GM12878 (cell line): Measurements from ENCODE around the gene PRRX1. TPM values are rescaled to one million over a fixed set of nuclear protein-coding genes. Genes with fewer than 3 reads are reported as not detected.

Experiments used
- ATAC-seq: fragments of 200-7000 bp; cut with Tn5 transposase; 3 replicates; pipeline ENCODE4 v1.9.1; 2020; ENCODE audit warnings: mild to moderate bottlenecking, moderate library complexity
- BruUV-seq: library from RNA; stranded (reverse); fragments of 400-500 nt; replicated peaks from 2 replicates; lab custom pipeline; 2021; lab: Mats Ljungman, UMichigan
- CTCF ChIA-PET: fragments of 300-600 bp; sonication (Branson Sonifier 250); formaldehyde crosslinking; extraction: SDS; loops from one replicate; lab custom pipeline; 2021; ENCODE audit warnings: inconsistent platforms; lab: Yijun Ruan, JAX
- POLR2A ChIA-PET: fragments of 350-600 bp; formaldehyde crosslinking; extraction: SDS; loops from one replicate; lab custom pipeline; 2021; ENCODE audit warnings: inconsistent platforms; lab: Charles Lee
- RAD21 ChIA-PET: fragments of 300-600 bp; sonication (Branson Sonifier 250); formaldehyde crosslinking; loops from one replicate; lab custom pipeline; 2023; ENCODE audit warnings: antibody characterized with exemption; ENCODE audit not compliant: unreplicated experiment; lab: Charles Lee
- SMC1A ChIA-PET: fragments of 300-600 bp; sonication (Branson Sonifier 250); formaldehyde crosslinking; loops from one replicate; lab custom pipeline; 2023; ENCODE audit not compliant: unreplicated experiment, uncharacterized antibody; lab: Charles Lee
- DNase-seq: peaks from one replicate; pipeline ENCODE4 v3.0.0-alpha.2; 2011; ENCODE audit warnings: low read depth, low spot score
- FAIRE-seq: peaks from 3 replicates; lab custom pipeline; 2011; peaks lifted over from hg19 to GRCh38; lab: Jason Lieb, UNC
- H2AFZ ChIP-seq: 2 replicates; pipeline ENCODE4 v1.6.0; 2011; ENCODE audit warnings: low read depth, low read length, control low read depth; ENCODE audit not compliant: control insufficient read depth
- H3K27ac ChIP-seq: 2 replicates; pipeline ENCODE4 v1.5.1; 2011; ENCODE audit warnings: control low read depth; ENCODE audit not compliant: control insufficient read depth, insufficient read depth
- H3K27me3 ChIP-seq, 2 experiments: replicated peaks in 1 of 2; 2 replicates each; pipeline versions ENCODE4 v1.6.0 to v1.6.1; 2011; ENCODE audit warnings: low read length in 1 of 2; ENCODE audit not compliant: control insufficient read depth in 2 of 2, insufficient read depth in 2 of 2
- H3K36me3 ChIP-seq, 2 experiments: 2 replicates each; pipeline ENCODE4 v1.5.1; 2011; ENCODE audit warnings: low read length in 1 of 2; ENCODE audit not compliant: control insufficient read depth in 2 of 2, insufficient read depth in 2 of 2
- H3K4me1 ChIP-seq: 2 replicates; pipeline ENCODE4 v1.6.1; 2011; ENCODE audit warnings: mild to moderate bottlenecking, low read length, moderate library complexity, mixed read lengths; ENCODE audit not compliant: control insufficient read depth, insufficient read depth
- H3K4me2 ChIP-seq: 2 replicates; pipeline ENCODE4 v1.6.0; 2011; ENCODE audit warnings: control low read depth; ENCODE audit not compliant: control insufficient read depth, insufficient read depth
- H3K4me3 ChIP-seq: fragments of 200-600 bp; sonication (generic); 2 replicates; pipeline ENCODE4 v1.5.1; 2016
- H3K79me2 ChIP-seq: 2 replicates; pipeline ENCODE4 v1.6.0; 2011; ENCODE audit warnings: low read length; ENCODE audit not compliant: control insufficient read depth, insufficient read depth
- H3K9ac ChIP-seq: 2 replicates; pipeline ENCODE4 v1.8.0; 2011; ENCODE audit warnings: low read length, control low read depth, mixed read lengths; ENCODE audit not compliant: control insufficient read depth, insufficient read depth
- H3K9me3 ChIP-seq: replicated peaks from 3 replicates; pipeline ENCODE4 v1.5.1; 2011; ENCODE audit warnings: mild to moderate bottlenecking, low read length; ENCODE audit not compliant: control insufficient read depth, insufficient read depth
- H4K20me1 ChIP-seq: 2 replicates; pipeline ENCODE4 v1.6.0; 2011; ENCODE audit not compliant: control insufficient read depth, insufficient read depth
- CHD1 ChIP-seq: IDR thresholded peaks from 2 replicates; pipeline ENCODE4 v1.6.1; 2012; ENCODE audit warnings: low read depth, low read length, improper control_type of control experiment
- ESRRA ChIP-seq: IDR thresholded peaks from 2 replicates; pipeline ENCODE4 v1.6.1; 2012; ENCODE audit warnings: mild to moderate bottlenecking, low read length, improper control_type of control experiment
- IKZF1 ChIP-seq: fragments of 450-650 bp; conservative IDR thresholded peaks from 2 replicates; pipeline ENCODE4 v1.6.1; 2017; ENCODE audit warnings: antibody characterized with exemption, mild to moderate bottlenecking
- JUNB ChIP-seq: IDR thresholded peaks from 2 replicates; pipeline ENCODE4 v1.6.1; 2016; ENCODE audit warnings: antibody characterized with exemption, mild to moderate bottlenecking
- NR2F1 ChIP-seq: fragments of 450-650 bp; conservative IDR thresholded peaks from 2 replicates; pipeline ENCODE4 v1.6.1; 2017; ENCODE audit warnings: mild to moderate bottlenecking
- RELA ChIP-seq: fragments of 450-650 bp; IDR thresholded peaks from 2 replicates; pipeline ENCODE4 v1.8.0; 2014; ENCODE audit warnings: borderline replicate concordance; ENCODE audit not compliant: partially characterized antibody
- YY1 ChIP-seq: IDR thresholded peaks from 2 replicates; pipeline ENCODE4 v1.6.1; 2011; ENCODE audit warnings: low read depth, mild to moderate bottlenecking, low read length
- ZNF274 ChIP-seq: IDR thresholded peaks from one replicate; pipeline ENCODE4 v1.8.0; 2011; ENCODE audit not compliant: insufficient read length, insufficient read depth
- WGBS: methylation state at CpG from one replicate; pipeline ENCODE4 v1.1.6; 2016; ENCODE audit warnings: low lambda C conversion rate; ENCODE audit not compliant: insufficient replicate concordance, insufficient coverage; ENCODE audit errors: missing lambda C conversion rate; 5-methylcytosine and 5-hydroxymethylcytosine counted together
- in situ Hi-C: fragments of 300-500 bp; cut with MboI; formaldehyde crosslinking; loops from 9 replicates; pipeline ENCODE4 v1.14.3; 2018; ENCODE audit warnings: mixed read lengths
- intact Hi-C: fragments of 100-400 bp; cut with micrococcal nuclease; formaldehyde crosslinking; loops from one replicate; pipeline ENCODE4 v1.14.2; 2022; ENCODE audit not compliant: unreplicated experiment
- polyA plus RNA-seq, 11 experiments: library from polyadenylated mRNA; depleted of rRNA in 4 of 11; unstranded in 6 of 11; stranded (reverse) in 5 of 11; fragments of >200 nt; fragmentation: Nextera tagmentation in 4 of 11; fragmentation: Illumina TruSeq in 1 of 11; extraction: Ambion mirVana in 4 of 11; extraction: Trizol in 1 of 11; gene quantifications; 1 replicate in 1 of 11; 2 replicates in 10 of 11; pipeline versions ENCODE4 v1.2.1 to v1.2.3, GENCODE V29; 2011 to 2016; ENCODE audit warnings: inconsistent platforms in 2 of 11, missing spikeins in 2 of 11, low read depth in 1 of 11
- total RNA-seq, 4 experiments: library from RNA; depleted of rRNA in 3 of 4; stranded (reverse); fragments of >200 nt in 3 of 4; fragmentation: Illumina TruSeq in 1 of 4; extraction: Trizol in 1 of 4; gene quantifications; 2 replicates each; pipeline versions ENCODE4 v1.2.1 to v1.2.3, GENCODE V29; 2013 to 2021
- TF ChIP-seq, protein P1 (sequence below): fragments of 150-350 bp; IDR thresholded peaks from 2 replicates; pipeline ENCODE4 v1.6.1; 2014; ENCODE audit warnings: mild to moderate bottlenecking, low read depth, low read length
- TF ChIP-seq, protein P2 (sequence below): fragments of 450-650 bp; IDR thresholded peaks from 2 replicates; pipeline ENCODE4 v1.6.1; 2017; ENCODE audit warnings: antibody characterized with exemption, mild to moderate bottlenecking, moderate library complexity
- TF ChIP-seq, protein P3 (sequence below): fragments of 450-650 bp; conservative IDR thresholded peaks from 2 replicates; pipeline ENCODE4 v1.6.1; 2017; ENCODE audit warnings: mild to moderate bottlenecking, moderate library complexity
- TF ChIP-seq, protein P4 (sequence below), 3 experiments: IDR thresholded peaks in 2 of 3; conservative IDR thresholded peaks in 1 of 3; 2 replicates each; pipeline ENCODE4 v1.5.1; 2011; ENCODE audit warnings: low read depth in 3 of 3, low read length in 3 of 3, mild to moderate bottlenecking in 3 of 3, control low read depth in 2 of 3, moderate library complexity in 2 of 3, inconsistent platforms in 1 of 3, mixed read lengths in 1 of 3; ENCODE audit not compliant: control insufficient read depth in 2 of 3, insufficient read depth in 1 of 3; ENCODE audit errors: extremely low read depth in 1 of 3

The PRRX1 gene
- total and polyA plus RNA-seq, 10 of the 15 experiments (the other 5 are each of a cell fraction or from before 2014, with no cell fraction given), result 0.42 to 64.6 (median 1.5) TPM

DNA sequence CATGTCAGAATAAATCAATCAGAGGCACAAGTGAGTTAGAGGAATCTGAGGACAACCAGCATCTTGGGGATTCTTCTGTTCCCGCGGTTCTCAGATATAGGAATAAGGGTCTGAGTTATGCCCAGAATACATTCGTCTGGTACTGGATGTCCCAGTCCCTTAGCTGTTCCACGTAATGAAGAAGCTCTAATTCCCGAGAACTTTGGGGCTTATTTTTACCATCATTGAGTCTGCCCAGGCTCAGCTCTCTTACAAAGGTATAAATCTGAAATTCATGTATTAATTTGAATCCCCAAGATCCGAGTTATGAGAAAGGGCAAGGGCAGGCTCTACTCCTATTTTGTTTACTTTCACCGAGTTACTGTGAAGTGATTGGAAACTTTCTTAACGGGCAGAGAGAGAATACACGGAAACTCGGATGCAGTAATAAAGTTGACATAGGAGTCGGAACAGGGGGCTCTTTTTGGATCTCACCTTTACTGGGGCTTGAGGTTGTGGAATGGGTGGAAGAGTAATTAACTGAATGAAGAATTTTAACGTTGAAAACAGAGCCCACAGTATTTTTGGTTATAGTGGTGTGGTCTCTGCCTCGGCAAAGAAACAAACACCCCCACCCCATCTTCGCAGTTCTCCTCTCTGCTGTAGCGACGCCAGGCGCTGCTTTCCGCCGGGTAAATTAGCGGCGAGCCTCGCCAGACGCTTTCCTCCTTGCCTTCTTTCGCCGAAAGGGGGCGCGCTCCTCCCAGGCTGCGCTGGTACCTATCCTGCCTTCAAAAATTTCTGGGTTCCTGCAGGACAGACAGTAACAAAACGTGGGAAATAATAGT, 7.1 kb downstream of the PRRX1 start:
- CTCF ChIA-PET, result interaction anchor here (0.7 to 5.8 kb wide), 13 partner anchors 11 to 661 kb away, joined by 3 to 152 read pairs (median 3); no protein-coding TSS in a partner anchor
- H3K27me3 ChIP-seq, result peaks cover 3 to 13% of the 10 kb centered on the region in 2 experiments; a peak in 3 of 4 replicates
- no peak for TF ChIP-seq RELA
- no peak for TF ChIP-seq NR2F1
- TF ChIP-seq ZNF274, result no peak
- TF ChIP-seq YY1, result 0 out of 2 replicates have a peak, but pooled peaks have one; percentile 31
- TF ChIP-seq, protein P1, sequence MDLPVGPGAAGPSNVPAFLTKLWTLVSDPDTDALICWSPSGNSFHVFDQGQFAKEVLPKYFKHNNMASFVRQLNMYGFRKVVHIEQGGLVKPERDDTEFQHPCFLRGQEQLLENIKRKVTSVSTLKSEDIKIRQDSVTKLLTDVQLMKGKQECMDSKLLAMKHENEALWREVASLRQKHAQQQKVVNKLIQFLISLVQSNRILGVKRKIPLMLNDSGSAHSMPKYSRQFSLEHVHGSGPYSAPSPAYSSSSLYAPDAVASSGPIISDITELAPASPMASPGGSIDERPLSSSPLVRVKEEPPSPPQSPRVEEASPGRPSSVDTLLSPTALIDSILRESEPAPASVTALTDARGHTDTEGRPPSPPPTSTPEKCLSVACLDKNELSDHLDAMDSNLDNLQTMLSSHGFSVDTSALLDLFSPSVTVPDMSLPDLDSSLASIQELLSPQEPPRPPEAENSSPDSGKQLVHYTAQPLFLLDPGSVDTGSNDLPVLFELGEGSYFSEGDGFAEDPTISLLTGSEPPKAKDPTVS, result no peak
- no peak for TF ChIP-seq JUNB
- TF ChIP-seq, protein P2, sequence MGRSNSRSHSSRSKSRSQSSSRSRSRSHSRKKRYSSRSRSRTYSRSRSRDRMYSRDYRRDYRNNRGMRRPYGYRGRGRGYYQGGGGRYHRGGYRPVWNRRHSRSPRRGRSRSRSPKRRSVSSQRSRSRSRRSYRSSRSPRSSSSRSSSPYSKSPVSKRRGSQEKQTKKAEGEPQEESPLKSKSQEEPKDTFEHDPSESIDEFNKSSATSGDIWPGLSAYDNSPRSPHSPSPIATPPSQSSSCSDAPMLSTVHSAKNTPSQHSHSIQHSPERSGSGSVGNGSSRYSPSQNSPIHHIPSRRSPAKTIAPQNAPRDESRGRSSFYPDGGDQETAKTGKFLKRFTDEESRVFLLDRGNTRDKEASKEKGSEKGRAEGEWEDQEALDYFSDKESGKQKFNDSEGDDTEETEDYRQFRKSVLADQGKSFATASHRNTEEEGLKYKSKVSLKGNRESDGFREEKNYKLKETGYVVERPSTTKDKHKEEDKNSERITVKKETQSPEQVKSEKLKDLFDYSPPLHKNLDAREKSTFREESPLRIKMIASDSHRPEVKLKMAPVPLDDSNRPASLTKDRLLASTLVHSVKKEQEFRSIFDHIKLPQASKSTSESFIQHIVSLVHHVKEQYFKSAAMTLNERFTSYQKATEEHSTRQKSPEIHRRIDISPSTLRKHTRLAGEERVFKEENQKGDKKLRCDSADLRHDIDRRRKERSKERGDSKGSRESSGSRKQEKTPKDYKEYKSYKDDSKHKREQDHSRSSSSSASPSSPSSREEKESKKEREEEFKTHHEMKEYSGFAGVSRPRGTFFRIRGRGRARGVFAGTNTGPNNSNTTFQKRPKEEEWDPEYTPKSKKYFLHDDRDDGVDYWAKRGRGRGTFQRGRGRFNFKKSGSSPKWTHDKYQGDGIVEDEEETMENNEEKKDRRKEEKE, result no peak
- TF ChIP-seq, protein P3, sequence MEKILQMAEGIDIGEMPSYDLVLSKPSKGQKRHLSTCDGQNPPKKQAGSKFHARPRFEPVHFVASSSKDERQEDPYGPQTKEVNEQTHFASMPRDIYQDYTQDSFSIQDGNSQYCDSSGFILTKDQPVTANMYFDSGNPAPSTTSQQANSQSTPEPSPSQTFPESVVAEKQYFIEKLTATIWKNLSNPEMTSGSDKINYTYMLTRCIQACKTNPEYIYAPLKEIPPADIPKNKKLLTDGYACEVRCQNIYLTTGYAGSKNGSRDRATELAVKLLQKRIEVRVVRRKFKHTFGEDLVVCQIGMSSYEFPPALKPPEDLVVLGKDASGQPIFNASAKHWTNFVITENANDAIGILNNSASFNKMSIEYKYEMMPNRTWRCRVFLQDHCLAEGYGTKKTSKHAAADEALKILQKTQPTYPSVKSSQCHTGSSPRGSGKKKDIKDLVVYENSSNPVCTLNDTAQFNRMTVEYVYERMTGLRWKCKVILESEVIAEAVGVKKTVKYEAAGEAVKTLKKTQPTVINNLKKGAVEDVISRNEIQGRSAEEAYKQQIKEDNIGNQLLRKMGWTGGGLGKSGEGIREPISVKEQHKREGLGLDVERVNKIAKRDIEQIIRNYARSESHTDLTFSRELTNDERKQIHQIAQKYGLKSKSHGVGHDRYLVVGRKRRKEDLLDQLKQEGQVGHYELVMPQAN, result no peak
- TF ChIP-seq IKZF1, result peak; percentile 39; the same call in 1 of the 2 replicates
- TF ChIP-seq ESRRA, result no peak
- TF ChIP-seq, protein P4, sequence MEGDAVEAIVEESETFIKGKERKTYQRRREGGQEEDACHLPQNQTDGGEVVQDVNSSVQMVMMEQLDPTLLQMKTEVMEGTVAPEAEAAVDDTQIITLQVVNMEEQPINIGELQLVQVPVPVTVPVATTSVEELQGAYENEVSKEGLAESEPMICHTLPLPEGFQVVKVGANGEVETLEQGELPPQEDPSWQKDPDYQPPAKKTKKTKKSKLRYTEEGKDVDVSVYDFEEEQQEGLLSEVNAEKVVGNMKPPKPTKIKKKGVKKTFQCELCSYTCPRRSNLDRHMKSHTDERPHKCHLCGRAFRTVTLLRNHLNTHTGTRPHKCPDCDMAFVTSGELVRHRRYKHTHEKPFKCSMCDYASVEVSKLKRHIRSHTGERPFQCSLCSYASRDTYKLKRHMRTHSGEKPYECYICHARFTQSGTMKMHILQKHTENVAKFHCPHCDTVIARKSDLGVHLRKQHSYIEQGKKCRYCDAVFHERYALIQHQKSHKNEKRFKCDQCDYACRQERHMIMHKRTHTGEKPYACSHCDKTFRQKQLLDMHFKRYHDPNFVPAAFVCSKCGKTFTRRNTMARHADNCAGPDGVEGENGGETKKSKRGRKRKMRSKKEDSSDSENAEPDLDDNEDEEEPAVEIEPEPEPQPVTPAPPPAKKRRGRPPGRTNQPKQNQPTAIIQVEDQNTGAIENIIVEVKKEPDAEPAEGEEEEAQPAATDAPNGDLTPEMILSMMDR (IDR thresholded peaks at IDR 0.05 in 2 of 3, conservative IDR thresholded peaks at IDR 0.05 in 1 of 3; ENCODE audit: control insufficient read depth in 2 of 3, extremely low read depth in 1 of 3, insufficient read depth in 1 of 3, low read depth in 3 of 3, low read length in 3 of 3), result peak; percentile 54 to 65 (median 55)
- no peak for TF ChIP-seq CHD1

More for the DNA sequence above, 7.1 kb downstream of the PRRX1 start:
- Histone ChIP-seq H3K4me1 (no peaks in the 10 kb centered on the region), H3K36me3 (no peaks in the 10 kb centered on the region), H2AFZ (no peak overlapping the region), H3K27ac (no peak overlapping the region), H3K4me2 (no peak overlapping the region), H3K9ac (no peak overlapping the region), H3K9me3 (no peaks in the 10 kb centered on the region; the same call in 2 of the 3 replicates), H3K79me2 (no peaks in the 10 kb centered on the region), H4K20me1 (no peaks in the 10 kb centered on the region), H3K4me3 (no peak overlapping the region)
- DNase-seq (no peak), ATAC-seq (peak; percentile 74), FAIRE-seq (no peak)
- WGBS, result under 1% methylated on average over 29 of the region's 29 CpGs
- SMC1A ChIA-PET, result interaction anchor here (0.5 to 7.9 kb wide), 17 partner anchors 12 to 256 kb away, joined by 3 to 49 read pairs (median 4); no protein-coding TSS in a partner anchor
- intact Hi-C loops (no loop called here), in situ Hi-C loops (loop anchor here (10.0 kb wide), 1 partner anchor 746 kb away; no protein-coding TSS in a partner anchor)
- RAD21 ChIA-PET, result interaction anchor here (0.6 to 3.1 kb wide), 9 partner anchors 10 to 211 kb away, joined by 3 to 20 read pairs (median 4); partner anchors contain the start of gene GORAB
- no TSS peak for BruUV-seq
- POLR2A ChIA-PET, result interaction anchor here (1.4 kb wide), 2 partner anchors 15 to 137 kb away, joined by 3 to 5 read pairs; no protein-coding TSS in a partner anchor
